Gastrocnemius medialis (tissue), 4 donors: Measurements from ENCODE around the gene KRTAP4-9. TPM values are rescaled to one million over a fixed set of nuclear protein-coding genes. Genes with fewer than 3 reads are reported as not detected.

Source experiments
- ATAC-seq, 2 donors: fragments of 150-250 bp; one replicate each; pipeline ENCODE4 v1.9.1; 2016
- DNase-seq, 2 donors: peaks; one replicate each; pipeline ENCODE4 v3.0.0-alpha.2; 2019
- H3K27ac ChIP-seq, 4 donors: fragments of 200-600 bp; sonication (generic); 1 replicate in 1 of 4; 2 replicates in 3 of 4; pipeline ENCODE4 v1.5.1; 2016 to 2018; ENCODE audit warnings: mild to moderate bottlenecking in 2 of 4, moderate library complexity in 1 of 4
- H3K27me3 ChIP-seq, 3 donors: fragments of 200-600 bp; sonication (generic) in 2 of 3; 1 replicate in 1 of 3; 2 replicates in 2 of 3; pipeline versions ENCODE4 v1.5.1 to v1.6.0; 2016 to 2019; ENCODE audit warnings: mild to moderate bottlenecking in 1 of 3, moderate library complexity in 1 of 3
- H3K36me3 ChIP-seq, 2 donors: fragments of 200-600 bp; sonication (generic) in 1 of 2; one replicate each; pipeline ENCODE4 v1.5.1; 2017 to 2018
- H3K4me1 ChIP-seq, 2 donors: fragments of 200-600 bp; sonication (generic) in 1 of 2; one replicate each; pipeline ENCODE4 v1.5.1; 2016 to 2017; ENCODE audit warnings: mild to moderate bottlenecking in 2 of 2
- H3K4me3 ChIP-seq, 4 donors: fragments of 200-600 bp; sonication (generic) in 3 of 4; 1 replicate in 1 of 4; 2 replicates in 3 of 4; pipeline ENCODE4 v1.5.1; 2016 to 2019; ENCODE audit warnings: mild to moderate bottlenecking in 2 of 4
- H3K9me3 ChIP-seq, 3 donors: fragments of 200-600 bp; sonication (generic) in 2 of 3; 1 replicate in 1 of 3; 2 replicates in 2 of 3; pipeline ENCODE4 v1.5.1; 2016 to 2019
- POLR2A ChIP-seq, 2 donors: fragments of 450-650 bp; IDR thresholded peaks; one replicate each; pipeline ENCODE4 v1.6.1; 2017; ENCODE audit warnings: antibody characterized with exemption in 2 of 2, mild to moderate bottlenecking in 2 of 2, moderate library complexity in 2 of 2
- in situ Hi-C, 4 donors: fragments of 200-750 bp; cut with MboI; loops; one replicate each; pipeline versions ENCODE4 v1.15.0 to v1.8.0; 2017; ENCODE audit warnings: low sequenced_read_pairs in 4 of 4
- intact Hi-C: fragments of 100-400 bp; cut with DNase I; formaldehyde crosslinking; loops from one replicate; pipeline ENCODE4 v1.15.1; 2023; ENCODE audit warnings: low total_unique reads
- total RNA-seq, 4 donors: library from RNA; depleted of rRNA; stranded (reverse); fragments of >200 nt; gene quantifications; one replicate each; pipeline versions ENCODE4 v1.1.0 to v1.2.3, GENCODE V29; 2016
- TF ChIP-seq, protein P1 (sequence below), 5 experiments: fragments of 450-650 bp in 3 of 5; fragments of 200-600 bp in 2 of 5; sonication (generic) in 2 of 5; IDR thresholded peaks in 4 of 5; conservative IDR thresholded peaks in 1 of 5; 1 replicate in 4 of 5; 2 replicates in 1 of 5; pipeline ENCODE4 v1.5.1; 2016 to 2019; ENCODE audit warnings: antibody characterized with exemption in 5 of 5, mild to moderate bottlenecking in 3 of 5, moderate library complexity in 3 of 5

The KRTAP4-9 gene
- total RNA-seq, 4 donors from 2014 or later: not detected

DNA sequence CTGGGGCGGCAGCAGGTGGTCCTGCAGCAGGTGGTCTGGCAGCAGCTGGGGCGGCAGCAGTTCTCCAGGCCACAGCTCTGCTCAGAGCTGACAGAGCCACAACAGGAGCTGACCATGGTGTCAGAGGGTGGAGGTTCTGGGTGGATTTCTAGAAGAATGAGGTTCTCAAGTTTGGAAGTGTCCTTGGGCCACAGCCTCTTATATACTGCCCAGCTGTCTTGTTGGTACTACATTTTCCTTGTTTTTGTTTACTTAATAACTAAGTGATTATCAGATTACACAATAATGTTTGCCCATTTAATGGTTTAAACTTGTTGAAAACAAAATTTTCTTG lies 44.4 kb downstream of the KRTAP4-9 start, which contains the start of gene KRTAP4-5:
Gene KRTAP4-5, minus strand, starts transcription at position 174 of the 334 bp plus-strand sequence. Its CDS starts 58 bp downstream, at position 116.
- no peaks in the 10 kb centered on the region for H3K36me3 ChIP-seq
- H3K27ac ChIP-seq: no peak within 1 kb of the TSS
- H3K9me3 ChIP-seq: no peaks in the 10 kb centered on the region
- intact Hi-C loops: no loop called here
- in situ Hi-C loops: no loop called here
- ATAC-seq: no peak
- no peak for TF ChIP-seq POLR2A (IDR thresholded peaks at IDR 0.05)
- TF ChIP-seq, protein P1, sequence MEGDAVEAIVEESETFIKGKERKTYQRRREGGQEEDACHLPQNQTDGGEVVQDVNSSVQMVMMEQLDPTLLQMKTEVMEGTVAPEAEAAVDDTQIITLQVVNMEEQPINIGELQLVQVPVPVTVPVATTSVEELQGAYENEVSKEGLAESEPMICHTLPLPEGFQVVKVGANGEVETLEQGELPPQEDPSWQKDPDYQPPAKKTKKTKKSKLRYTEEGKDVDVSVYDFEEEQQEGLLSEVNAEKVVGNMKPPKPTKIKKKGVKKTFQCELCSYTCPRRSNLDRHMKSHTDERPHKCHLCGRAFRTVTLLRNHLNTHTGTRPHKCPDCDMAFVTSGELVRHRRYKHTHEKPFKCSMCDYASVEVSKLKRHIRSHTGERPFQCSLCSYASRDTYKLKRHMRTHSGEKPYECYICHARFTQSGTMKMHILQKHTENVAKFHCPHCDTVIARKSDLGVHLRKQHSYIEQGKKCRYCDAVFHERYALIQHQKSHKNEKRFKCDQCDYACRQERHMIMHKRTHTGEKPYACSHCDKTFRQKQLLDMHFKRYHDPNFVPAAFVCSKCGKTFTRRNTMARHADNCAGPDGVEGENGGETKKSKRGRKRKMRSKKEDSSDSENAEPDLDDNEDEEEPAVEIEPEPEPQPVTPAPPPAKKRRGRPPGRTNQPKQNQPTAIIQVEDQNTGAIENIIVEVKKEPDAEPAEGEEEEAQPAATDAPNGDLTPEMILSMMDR (IDR thresholded peaks at IDR 0.05 in 4 of 5, conservative IDR thresholded peaks at IDR 0.05 in 1 of 5): no peak
- H3K4me3 ChIP-seq: no peak within 1 kb of the TSS
- H3K4me1 ChIP-seq: no peaks in the 10 kb centered on the region
- no peak for DNase-seq
- H3K27me3 ChIP-seq: peaks cover 0 to 4% (median 3%) of the 10 kb centered on the region in 3 donors

DNA sequence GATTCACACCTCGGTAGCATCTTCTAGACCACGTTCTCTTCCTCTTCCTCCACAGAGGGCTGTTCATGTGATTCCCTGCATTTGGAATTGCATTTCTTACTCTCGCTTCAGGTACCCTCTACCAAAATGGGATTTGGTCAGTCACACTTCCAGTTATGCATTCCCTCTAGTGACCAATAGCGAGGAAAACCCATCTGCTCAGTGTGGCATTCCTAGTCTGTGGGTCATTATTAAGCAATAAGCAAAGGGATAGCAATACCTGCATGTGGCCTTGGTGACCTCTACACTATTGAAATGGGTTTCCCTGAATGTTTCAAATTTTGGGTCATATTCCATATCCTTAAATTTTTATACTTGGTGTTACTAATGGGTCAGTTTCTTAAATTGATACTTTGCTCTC lies 44.8 kb downstream of the KRTAP4-9 start:
- H3K4me1 ChIP-seq: no peaks in the 10 kb centered on the region
- intact Hi-C loops: no loop called here
- H3K4me3 ChIP-seq: no peak overlapping the region
- peaks cover 0 to 4% (median 3%) of the 10 kb centered on the region in 3 donors for H3K27me3 ChIP-seq
- no peaks in the 10 kb centered on the region for H3K9me3 ChIP-seq
- in situ Hi-C loops: loop anchor here in 1 of 4 donors (25.0 kb wide), 1 partner anchor 112 kb away; the partner anchor contains the start of genes KRTAP9-6 and KRTAP9-9
- ATAC-seq: no peak
- no peak overlapping the region for H3K27ac ChIP-seq
- TF ChIP-seq, protein P1 (IDR thresholded peaks at IDR 0.05 in 4 of 5, conservative IDR thresholded peaks at IDR 0.05 in 1 of 5): no peak
- DNase-seq: no peak
- H3K36me3 ChIP-seq: no peaks in the 10 kb centered on the region

DNA sequence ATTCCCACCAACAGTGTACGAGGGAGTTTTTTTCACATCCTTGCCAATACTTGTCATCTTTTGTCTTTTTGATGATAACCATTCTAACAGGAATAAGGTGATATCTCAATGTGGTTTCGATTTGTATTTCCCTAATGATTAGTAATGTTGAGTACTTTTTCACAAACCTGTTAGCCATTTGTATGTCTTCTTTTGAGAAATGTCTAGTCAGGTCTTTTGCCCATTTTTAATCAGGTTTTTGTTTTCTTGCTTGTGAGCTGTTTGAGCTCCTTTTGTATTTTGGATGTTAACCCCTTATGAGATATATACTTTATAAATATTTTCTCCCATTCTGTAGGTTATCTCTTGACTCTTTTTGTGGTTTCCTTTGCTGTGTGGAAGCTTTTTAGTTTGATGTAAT lies 46.3 kb downstream of the KRTAP4-9 start:
- in situ Hi-C loops: loop anchor here in 1 of 4 donors (25.0 kb wide), 1 partner anchor 111 kb away; the partner anchor contains the start of genes KRTAP9-6 and KRTAP9-9
- TF ChIP-seq POLR2A (IDR thresholded peaks at IDR 0.05): no peak
- TF ChIP-seq, protein P1 (IDR thresholded peaks at IDR 0.05 in 4 of 5, conservative IDR thresholded peaks at IDR 0.05 in 1 of 5): no peak
- no peaks in the 10 kb centered on the region for H3K9me3 ChIP-seq
- no peaks in the 10 kb centered on the region for H3K4me1 ChIP-seq
- H3K27me3 ChIP-seq: peaks cover 0 to 8% (median 3%) of the 10 kb centered on the region in 3 donors
- H3K27ac ChIP-seq: no peak overlapping the region
- ATAC-seq (no peak), DNase-seq (no peak)
- intact Hi-C loops: no loop called here
- no peaks in the 10 kb centered on the region for H3K36me3 ChIP-seq
- H3K4me3 ChIP-seq: no peak overlapping the region

DNA sequence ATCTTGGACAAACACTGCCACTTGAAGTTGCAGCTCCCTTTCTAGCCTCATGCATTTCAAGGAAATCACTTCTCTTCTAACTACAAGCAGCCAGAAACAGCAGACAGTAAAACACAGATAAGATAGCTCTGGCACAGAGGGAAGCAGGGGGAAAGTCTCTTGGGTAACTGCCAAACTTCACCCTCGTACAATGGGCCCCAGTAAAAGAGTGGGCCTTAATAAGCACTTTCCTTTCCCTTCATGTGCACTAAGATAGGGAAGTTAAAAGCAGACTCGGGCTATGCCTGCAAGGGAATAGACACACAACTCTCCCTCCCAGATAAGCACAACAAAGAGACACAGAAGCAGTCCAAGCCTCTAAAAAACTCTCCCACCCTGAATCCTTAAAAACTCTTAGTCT lies 48.7 kb downstream of the KRTAP4-9 start:
- DNase-seq: no peak
- TF ChIP-seq POLR2A (IDR thresholded peaks at IDR 0.05): no peak
- TF ChIP-seq, protein P1 (IDR thresholded peaks at IDR 0.05 in 4 of 5, conservative IDR thresholded peaks at IDR 0.05 in 1 of 5): no peak
- no peaks in the 10 kb centered on the region for H3K4me1 ChIP-seq
- no peak overlapping the region for H3K4me3 ChIP-seq
- no peaks in the 10 kb centered on the region for H3K9me3 ChIP-seq
- H3K27me3 ChIP-seq: peaks cover 6 to 8% (median 8%) of the 10 kb centered on the region in 3 donors
- in situ Hi-C loops (loop anchor here in 1 of 4 donors (25.0 kb wide), 1 partner anchor 108 kb away; the partner anchor contains the start of genes KRTAP9-6 and KRTAP9-9), intact Hi-C loops (no loop called here)
- no peak for ATAC-seq
- no peaks in the 10 kb centered on the region for H3K36me3 ChIP-seq
- no peak overlapping the region for H3K27ac ChIP-seq

Other genes starting within 250 kb of the KRTAP4-9 start
- gene KRT12, start 238.2 kb upstream of the KRTAP4-9 start, total RNA-seq: not detected
- gene KRT20, start 220.1 kb upstream of the KRTAP4-9 start, total RNA-seq: 1 to 10 TPM in 1 of 4 donors, not detected in 3; 2.7 TPM
- gene KRT23, start 167.7 kb upstream of the KRTAP4-9 start, total RNA-seq: under 1 TPM in 1 of 4 donors, not detected in 3; 0.42 TPM
- not detected for gene KRT39, start 138.4 kb upstream of the KRTAP4-9 start, total RNA-seq
- not detected for gene KRT40, start 121.1 kb upstream of the KRTAP4-9 start, total RNA-seq
- not detected for gene KRTAP3-3, start 111.2 kb upstream of the KRTAP4-9 start, total RNA-seq
- not detected for gene KRTAP3-2, start 105.5 kb upstream of the KRTAP4-9 start, total RNA-seq
- gene KRTAP3-1, start 96.3 kb upstream of the KRTAP4-9 start, total RNA-seq: not detected
- not detected for gene KRTAP1-5, start 78.2 kb upstream of the KRTAP4-9 start, total RNA-seq
- gene KRTAP1-4, start 75.2 kb upstream of the KRTAP4-9 start, total RNA-seq: not detected
- not detected for gene KRTAP1-3, start 70.5 kb upstream of the KRTAP4-9 start, total RNA-seq
- gene KRTAP1-1, start 63.9 kb upstream of the KRTAP4-9 start, total RNA-seq: not detected
- gene KRTAP2-1, start 58.1 kb upstream of the KRTAP4-9 start, total RNA-seq: not detected
- gene KRTAP2-2, start 50.2 kb upstream of the KRTAP4-9 start, total RNA-seq: not detected
- gene KRTAP2-3, start 45.3 kb upstream of the KRTAP4-9 start, total RNA-seq: not detected
- not detected for gene KRTAP2-4, start 39.5 kb upstream of the KRTAP4-9 start, total RNA-seq
- gene KRTAP4-7, start 21.2 kb upstream of the KRTAP4-9 start, total RNA-seq: not detected
- not detected for gene KRTAP4-8, start 7.2 kb upstream of the KRTAP4-9 start, total RNA-seq
- gene KRTAP4-16, start 3.2 kb upstream of the KRTAP4-9 start, total RNA-seq: not detected
- not detected for gene KRTAP4-11, start 13.0 kb downstream of the KRTAP4-9 start, total RNA-seq
- not detected for gene KRTAP4-12, start 18.8 kb downstream of the KRTAP4-9 start, total RNA-seq
- gene KRTAP4-6, start 35.2 kb downstream of the KRTAP4-9 start, total RNA-seq: not detected
- not detected for gene KRTAP4-5, start 44.4 kb downstream of the KRTAP4-9 start, total RNA-seq
- gene KRTAP4-4, start 55.4 kb downstream of the KRTAP4-9 start, total RNA-seq: not detected
- gene KRTAP4-3, start 62.8 kb downstream of the KRTAP4-9 start, total RNA-seq: not detected
- gene KRTAP4-2, start 72.8 kb downstream of the KRTAP4-9 start, total RNA-seq: not detected
- gene KRTAP4-1, start 79.5 kb downstream of the KRTAP4-9 start, total RNA-seq: not detected
- gene KRTAP9-1, start 84.5 kb downstream of the KRTAP4-9 start, total RNA-seq: not detected
- not detected for gene KRTAP9-2, start 121.3 kb downstream of the KRTAP4-9 start, total RNA-seq
- not detected for gene KRTAP9-3, start 127.1 kb downstream of the KRTAP4-9 start, total RNA-seq
- gene KRTAP9-8, start 132.6 kb downstream of the KRTAP4-9 start, total RNA-seq: not detected
- gene KRTAP9-4, start 144.3 kb downstream of the KRTAP4-9 start, total RNA-seq: not detected
- not detected for gene KRTAP9-9, start 150.0 kb downstream of the KRTAP4-9 start, total RNA-seq
- gene KRTAP9-6, start 160.0 kb downstream of the KRTAP4-9 start, total RNA-seq: not detected
- gene KRTAP9-7, start 170.3 kb downstream of the KRTAP4-9 start, total RNA-seq: not detected
- gene KRTAP29-1, start 197.5 kb downstream of the KRTAP4-9 start, total RNA-seq: not detected
- gene KRTAP16-1, start 203.9 kb downstream of the KRTAP4-9 start, total RNA-seq: not detected
- not detected for gene KRTAP17-1, start 210.3 kb downstream of the KRTAP4-9 start, total RNA-seq
- gene KRT33A, start 245.4 kb downstream of the KRTAP4-9 start, total RNA-seq: not detected